NB4 (cell line): ENCODE data around the gene GNAO1.

Experiments
- CTCF ChIP-seq: IDR thresholded peaks from one replicate; pipeline ENCODE4 v1.5.1; 2012; ENCODE audit warnings: low read depth, low read length
- MYC ChIP-seq: IDR thresholded peaks from 2 replicates; pipeline ENCODE4 v1.6.1; 2011; ENCODE audit warnings: low read depth, low read length
- POLR2A ChIP-seq: IDR thresholded peaks from 2 replicates; pipeline ENCODE4 v1.6.1; 2011; ENCODE audit warnings: mild to moderate bottlenecking; ENCODE audit not compliant: insufficient read length; ENCODE audit errors: extremely low read depth

GRCh38 chr16:56302506-56302905 lies 111.2 kb downstream of the GNAO1 start:
- no peak for TF ChIP-seq POLR2A
- no peak for TF ChIP-seq CTCF
- no peak for TF ChIP-seq MYC
